HG02885 (cell line): Measurements from ENCODE around the gene IGFBP6.
"Not testable (repeated sequence)": the region's sequence is repeated elsewhere in the genome, so short reads cannot be mapped to it uniquely, and the experiment has no call there.

Experiments used
- ATAC-seq: cut with Tn5 transposase; IDR thresholded peaks from one replicate; pipeline ENCODE4 v1.9.1; 2021; ENCODE audit warnings: mild to moderate bottlenecking; ENCODE audit not compliant: unreplicated experiment, poor library complexity

IGFBP6 gene

DNA sequence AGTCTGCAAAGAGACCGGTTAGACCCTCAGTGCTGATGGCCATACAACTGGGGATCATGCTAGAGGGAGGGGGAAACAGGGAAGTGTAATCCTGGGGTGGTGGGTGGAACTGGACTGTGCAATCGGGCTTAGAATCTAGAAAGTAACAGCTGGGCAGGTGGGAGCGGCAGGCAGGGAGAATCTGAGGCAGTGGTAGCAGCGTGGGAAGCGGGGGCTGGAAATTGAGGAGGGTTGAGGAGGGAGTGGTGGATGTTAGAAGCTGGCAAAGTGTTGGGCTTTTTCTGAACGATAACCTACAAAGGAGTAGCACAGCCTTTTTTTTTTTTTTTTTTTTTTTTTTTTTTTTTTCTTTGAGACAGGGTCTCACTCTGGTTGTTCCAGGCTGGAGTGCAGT lies 3.1 kb upstream of the IGFBP6 start:
- ATAC-seq = no peak

DNA sequence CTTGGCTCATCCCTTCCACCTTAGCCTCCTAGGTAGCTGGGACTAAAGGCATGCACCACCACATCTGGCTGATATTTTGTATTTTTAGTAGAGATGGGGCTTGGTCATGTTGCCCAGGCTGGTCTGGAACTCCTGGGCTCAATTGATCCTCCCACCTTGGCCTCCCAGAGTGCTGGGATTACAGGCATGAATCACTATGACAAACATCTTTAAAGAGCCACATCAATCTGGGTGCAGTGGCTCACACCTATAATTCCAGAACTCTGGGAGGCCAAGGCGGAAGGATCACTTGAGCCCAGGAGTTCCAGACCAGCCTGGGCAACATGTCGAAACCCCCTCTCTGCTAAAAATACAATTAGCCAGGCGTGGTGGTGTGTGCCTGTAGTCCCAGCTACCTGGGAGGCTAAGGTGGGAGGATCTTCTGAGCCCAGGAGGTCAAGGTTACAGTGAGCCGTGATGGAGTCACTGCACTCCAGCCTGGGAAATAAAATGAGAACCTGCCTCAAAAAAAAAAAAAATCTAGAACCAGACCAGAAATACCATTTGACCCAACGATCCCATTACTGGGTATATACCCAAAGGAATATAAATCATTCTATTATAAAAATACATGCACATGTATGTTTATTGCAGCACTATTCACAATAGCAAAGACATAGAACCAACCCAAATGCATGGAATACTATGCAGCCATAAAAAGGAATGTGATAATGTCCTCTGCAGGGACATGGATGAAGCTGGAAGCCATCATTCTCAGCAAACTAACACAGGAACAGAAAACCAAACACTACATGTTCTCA lies 2.5 kb upstream of the IGFBP6 start:
- not testable (repeated sequence) for ATAC-seq

DNA sequence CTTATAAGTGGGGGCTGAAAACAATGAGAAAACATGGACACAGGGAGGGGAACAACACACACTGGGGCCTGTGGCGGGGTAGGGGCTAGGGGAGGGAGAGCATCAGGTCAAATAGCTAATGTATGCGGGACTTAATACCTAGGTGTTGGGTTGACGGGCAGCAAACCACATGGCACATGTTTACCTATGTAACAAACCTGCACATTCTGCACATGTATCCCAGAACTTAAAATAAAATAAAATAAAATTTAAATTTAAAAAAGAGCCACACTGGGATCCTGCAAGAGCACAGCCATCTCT lies 1.9 kb upstream of the IGFBP6 start:
- not testable (repeated sequence) for ATAC-seq

DNA sequence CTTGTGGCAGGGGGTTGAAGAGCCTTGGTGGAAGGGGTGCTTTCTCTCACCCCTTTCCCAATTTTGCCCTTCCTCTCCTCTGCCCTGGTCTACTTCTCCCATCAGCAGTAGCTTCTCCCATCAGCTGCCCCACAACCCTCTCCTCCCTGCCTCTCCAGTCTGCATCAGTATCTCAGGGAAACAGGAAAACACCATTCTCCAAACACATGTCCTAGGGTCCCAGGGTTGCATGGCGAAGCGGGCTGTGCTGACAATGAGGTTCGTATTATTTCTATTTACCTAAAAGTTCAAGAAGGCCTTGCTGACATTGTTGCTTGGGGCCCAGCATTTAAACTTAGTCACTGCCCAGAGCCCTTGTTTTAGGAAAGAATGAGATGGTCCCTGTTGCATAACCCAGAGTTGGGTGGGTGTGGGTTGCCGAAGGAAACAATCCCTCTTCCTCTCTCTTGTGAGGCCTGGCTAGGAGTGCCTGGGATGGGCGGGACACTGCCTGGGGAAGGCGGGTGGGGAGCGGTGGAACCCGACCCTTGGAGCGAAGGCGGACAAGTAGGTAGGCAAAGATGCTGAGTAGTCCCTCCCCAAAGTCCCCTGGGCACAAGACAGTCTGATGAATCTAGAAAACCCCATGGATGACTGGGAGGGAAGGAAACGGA lies 1.3 kb upstream of the IGFBP6 start:
- no peak for ATAC-seq

GRCh38 chr12:53096759-53097158 lies 708 bp upstream of the IGFBP6 start:
- no peak for ATAC-seq

GRCh38 chr12:53097207-53097563 lies 282 bp upstream of the IGFBP6 start:
- ATAC-seq = no peak

DNA sequence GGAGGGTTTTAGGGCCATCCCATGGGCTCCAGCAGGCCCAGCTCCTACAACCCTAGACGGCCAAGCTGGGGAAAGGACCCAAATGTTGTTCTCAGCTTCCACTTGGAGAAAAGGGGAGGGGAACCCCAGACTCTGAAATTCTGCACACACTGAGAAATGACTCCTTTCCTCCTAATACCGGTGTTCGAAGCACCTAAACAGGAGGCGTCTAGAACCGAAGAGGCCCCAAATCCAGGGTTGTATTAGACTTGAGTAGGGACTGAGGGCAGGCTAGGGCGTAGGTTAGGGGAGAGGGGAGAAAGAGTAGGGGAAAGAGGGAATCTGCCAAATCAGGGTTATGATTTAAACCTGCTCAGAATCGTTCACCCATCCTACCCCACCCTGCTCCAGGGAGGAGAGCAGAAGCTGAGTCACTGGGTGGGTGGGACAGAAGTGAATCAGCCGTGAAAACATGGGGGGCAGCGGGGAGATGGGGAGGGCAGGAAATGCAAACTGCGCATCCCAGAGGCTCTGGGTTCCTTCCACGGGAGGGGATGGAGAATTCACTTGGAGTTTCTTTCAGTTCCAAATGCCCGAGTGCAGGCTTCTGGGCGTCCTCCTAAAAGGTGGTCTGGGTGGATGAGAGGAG lies 1.0 kb downstream of the IGFBP6 start:
- ATAC-seq = no peak

DNA sequence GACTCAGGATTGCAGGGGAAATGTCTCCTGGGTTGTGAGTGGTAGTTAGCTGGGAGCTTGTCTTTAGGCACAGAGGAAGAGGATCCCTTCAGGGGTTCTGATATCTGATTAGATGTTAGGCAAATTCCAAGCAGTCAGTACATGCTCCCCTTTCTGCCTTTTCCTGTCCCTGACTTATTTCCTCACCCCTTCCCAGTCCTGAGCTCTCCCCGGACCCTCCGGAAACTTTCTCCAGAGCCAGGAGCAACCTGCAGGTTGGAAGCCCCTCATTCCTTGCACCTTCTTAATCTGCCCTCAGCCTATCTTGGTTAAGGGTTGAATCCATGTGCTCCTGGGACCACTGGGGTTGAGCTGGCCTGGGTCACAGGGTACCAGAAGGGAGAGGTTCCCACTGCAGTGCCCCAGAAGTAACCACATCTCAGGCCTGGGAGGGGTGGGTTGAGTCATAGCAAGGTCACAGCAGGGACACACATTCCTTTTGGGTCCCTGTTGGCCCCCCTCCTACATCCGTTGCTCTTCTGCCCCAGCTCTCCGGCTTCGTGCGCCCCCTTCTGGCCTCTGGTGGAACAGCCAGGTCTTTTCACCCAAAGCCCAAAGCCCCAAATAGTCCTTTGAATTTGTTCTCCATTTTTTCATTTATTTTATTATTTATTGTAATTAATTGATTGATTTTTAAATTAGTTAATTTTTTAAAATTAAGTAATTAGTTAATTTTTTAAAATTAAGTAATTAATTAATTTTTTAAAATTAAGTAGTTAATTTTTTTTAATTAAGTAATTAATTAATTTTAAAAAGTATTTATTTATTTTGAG lies 1.8 kb downstream of the IGFBP6 start:
- no peak for ATAC-seq

DNA sequence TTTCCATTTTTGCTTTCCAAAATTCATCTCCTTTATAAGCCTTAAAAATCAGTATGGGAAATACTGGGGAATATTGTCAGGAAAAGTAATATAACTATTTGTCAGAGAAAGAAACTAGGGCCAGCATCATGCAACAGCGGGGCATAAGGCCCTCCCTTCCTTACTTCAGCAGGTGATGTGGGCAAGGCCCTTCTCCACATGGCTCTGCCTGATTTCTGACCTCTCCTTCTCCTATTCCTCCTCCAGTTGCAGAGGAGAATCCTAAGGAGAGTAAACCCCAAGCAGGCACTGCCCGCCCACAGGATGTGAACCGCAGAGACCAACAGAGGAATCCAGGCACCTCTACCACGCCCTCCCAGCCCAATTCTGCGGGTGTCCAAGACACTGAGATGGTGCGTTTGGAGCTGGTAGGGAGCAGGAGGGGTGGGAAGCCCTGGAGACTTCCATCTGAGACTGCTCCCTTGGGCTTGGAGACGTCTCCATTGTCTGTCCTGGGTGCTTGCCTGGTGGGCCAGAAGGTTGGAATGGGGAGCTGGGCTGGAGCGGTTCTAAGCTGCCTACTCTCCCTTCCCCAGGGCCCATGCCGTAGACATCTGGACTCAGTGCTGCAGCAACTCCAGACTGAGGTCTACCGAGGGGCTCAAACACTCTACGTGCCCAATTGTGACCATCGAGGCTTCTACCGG lies 3.1 kb downstream of the IGFBP6 start:
- no peak for ATAC-seq

DNA sequence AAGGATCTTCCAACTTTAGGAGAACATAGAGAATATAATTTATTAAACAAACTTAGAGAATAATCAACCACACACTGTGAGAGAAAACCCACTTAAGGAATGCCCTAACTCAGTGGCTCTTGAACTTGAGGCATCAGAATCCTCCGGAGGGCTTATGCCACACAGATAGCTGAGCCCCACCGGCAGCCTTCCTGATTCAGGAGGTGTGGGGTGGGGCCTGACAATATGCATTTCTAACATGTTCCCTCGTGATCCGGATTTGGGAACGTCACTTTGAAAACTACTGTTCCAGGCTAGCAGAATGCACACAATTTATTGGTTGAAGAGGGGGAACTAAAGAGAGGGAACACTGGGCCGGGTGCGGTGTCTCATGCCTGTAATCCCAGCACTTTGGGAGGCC lies 3.8 kb downstream of the IGFBP6 start:
- ATAC-seq = no peak

- no peak for ATAC-seq
Observed at GRCh38 chr12:53101931-53102781, 4.7 kb downstream of the IGFBP6 start.

GRCh38 chr12:53102883-53103807 lies 5.7 kb downstream of the IGFBP6 start, which contains the start of gene SOAT2:
Gene SOAT2 (plus strand): TSS chr12:53103486. CDS start chr12:53103578, 92 bp downstream.
- ATAC-seq = peak; percentile 43

DNA sequence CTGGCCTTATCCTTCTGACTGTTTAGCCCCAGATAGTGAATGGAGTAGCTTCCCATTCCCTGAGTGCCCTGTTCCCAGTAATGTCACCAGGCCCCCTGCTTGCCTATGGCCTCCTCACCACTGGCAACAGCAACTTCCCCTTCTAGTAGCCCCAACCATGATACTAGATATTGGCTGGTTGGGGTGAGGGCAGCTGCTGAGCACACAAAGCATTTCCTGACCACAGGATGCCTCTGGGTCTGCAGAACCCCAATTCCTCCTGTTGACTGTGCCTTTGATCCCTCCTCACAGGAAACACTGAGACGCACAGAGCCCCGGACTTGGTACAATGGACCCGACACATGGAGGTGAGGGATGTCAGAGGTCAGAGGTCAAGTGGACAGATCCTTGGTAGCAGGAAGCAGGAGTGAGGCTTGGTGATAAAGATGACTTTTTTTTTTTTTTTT lies 6.4 kb downstream of the IGFBP6 start:
- ATAC-seq = no peak

GRCh38 chr12:53105256-53105655 lies 7.8 kb downstream of the IGFBP6 start:
- no peak for ATAC-seq

DNA sequence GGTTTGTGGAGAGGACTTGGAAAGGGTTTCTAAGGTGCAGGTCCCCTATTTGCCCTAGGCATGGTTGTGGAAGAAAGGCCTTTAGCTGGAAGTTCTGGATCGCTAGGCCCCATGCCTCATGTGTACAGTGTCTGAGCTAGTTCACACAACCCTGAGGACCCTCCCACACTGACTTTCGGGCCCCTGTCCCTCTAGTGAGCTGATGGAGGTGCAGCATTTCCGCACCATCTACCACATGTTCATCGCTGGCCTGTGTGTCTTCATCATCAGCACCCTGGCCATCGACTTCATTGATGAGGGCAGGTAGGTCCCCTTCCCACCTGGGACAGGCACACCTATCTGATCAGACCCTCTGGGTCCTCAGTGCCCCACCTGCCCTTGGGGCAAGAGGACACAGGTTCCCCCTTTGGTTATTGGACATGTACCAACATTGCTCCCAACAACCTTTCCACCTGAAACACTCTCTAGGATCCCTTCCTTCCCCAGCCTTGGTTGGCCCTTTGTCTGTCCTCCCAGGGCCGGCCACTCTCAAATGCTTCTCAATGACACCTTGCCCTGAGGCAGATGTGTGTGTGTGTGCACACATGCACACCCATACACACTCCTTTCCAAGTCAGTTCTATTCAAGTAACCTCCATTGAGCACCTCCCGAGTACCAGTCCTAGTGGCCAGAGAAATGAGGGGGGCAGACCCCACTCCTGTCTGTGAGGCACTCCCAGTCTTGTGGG lies 8.4 kb downstream of the IGFBP6 start:
- ATAC-seq = no peak

GRCh38 chr12:53107122-53107521 lies 9.7 kb downstream of the IGFBP6 start:
- no peak for ATAC-seq

DNA sequence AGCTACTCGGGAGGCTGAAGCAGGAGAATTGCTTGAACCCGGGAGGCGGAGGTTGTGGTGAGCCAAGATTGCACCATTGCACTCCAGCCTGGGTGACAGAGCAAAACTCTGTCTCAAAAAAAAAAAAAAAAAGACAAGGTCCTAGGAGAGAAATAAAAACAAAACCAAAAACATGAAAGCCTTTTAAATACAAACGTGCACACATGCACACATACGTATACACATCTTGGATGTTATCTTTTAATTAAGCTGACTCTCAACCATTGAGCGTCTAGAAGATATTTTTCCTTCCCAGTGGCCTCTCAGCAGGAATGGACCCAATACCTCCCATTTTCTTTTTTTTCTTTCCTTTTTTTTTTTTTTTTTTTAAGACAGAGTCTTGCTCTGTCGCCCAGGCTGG lies 15.0 kb downstream of the IGFBP6 start:
- not testable (repeated sequence) for ATAC-seq
